GM12878 (cell line): Measurements from ENCODE around the gene CSTPP1. TPM values are rescaled to one million over a fixed set of nuclear protein-coding genes. Genes with fewer than 3 reads are reported as not detected.
A peak's percentile ranks its signal among the peaks of the same experiment; 100 is the strongest.

Source experiments
- ATAC-seq: fragments of 200-7000 bp; cut with Tn5 transposase; 3 replicates; pipeline ENCODE4 v1.9.1; 2020; ENCODE audit warnings: mild to moderate bottlenecking, moderate library complexity
- BruUV-seq: library from RNA; stranded (reverse); fragments of 400-500 nt; replicated peaks from 2 replicates; lab custom pipeline; 2021; lab: Mats Ljungman, UMichigan
- CTCF ChIA-PET: fragments of 300-600 bp; sonication (Branson Sonifier 250); formaldehyde crosslinking; extraction: SDS; loops from one replicate; lab custom pipeline; 2021; ENCODE audit warnings: inconsistent platforms; lab: Yijun Ruan, JAX
- POLR2A ChIA-PET: fragments of 350-600 bp; formaldehyde crosslinking; extraction: SDS; loops from one replicate; lab custom pipeline; 2021; ENCODE audit warnings: inconsistent platforms; lab: Charles Lee
- RAD21 ChIA-PET: fragments of 300-600 bp; sonication (Branson Sonifier 250); formaldehyde crosslinking; loops from one replicate; lab custom pipeline; 2023; ENCODE audit warnings: antibody characterized with exemption; ENCODE audit not compliant: unreplicated experiment; lab: Charles Lee
- SMC1A ChIA-PET: fragments of 300-600 bp; sonication (Branson Sonifier 250); formaldehyde crosslinking; loops from one replicate; lab custom pipeline; 2023; ENCODE audit not compliant: unreplicated experiment, uncharacterized antibody; lab: Charles Lee
- DNase-seq: peaks from one replicate; pipeline ENCODE4 v3.0.0-alpha.2; 2011; ENCODE audit warnings: low read depth, low spot score
- FAIRE-seq: peaks from 3 replicates; lab custom pipeline; 2011; peaks lifted over from hg19 to GRCh38; lab: Jason Lieb, UNC
- H2AFZ ChIP-seq: 2 replicates; pipeline ENCODE4 v1.6.0; 2011; ENCODE audit warnings: low read depth, low read length, control low read depth; ENCODE audit not compliant: control insufficient read depth
- H3K27ac ChIP-seq: 2 replicates; pipeline ENCODE4 v1.5.1; 2011; ENCODE audit warnings: control low read depth; ENCODE audit not compliant: control insufficient read depth, insufficient read depth
- H3K27me3 ChIP-seq, 2 experiments: replicated peaks in 1 of 2; 2 replicates each; pipeline versions ENCODE4 v1.6.0 to v1.6.1; 2011; ENCODE audit warnings: low read length in 1 of 2; ENCODE audit not compliant: control insufficient read depth in 2 of 2, insufficient read depth in 2 of 2
- H3K36me3 ChIP-seq, 2 experiments: 2 replicates each; pipeline ENCODE4 v1.5.1; 2011; ENCODE audit warnings: low read length in 1 of 2; ENCODE audit not compliant: control insufficient read depth in 2 of 2, insufficient read depth in 2 of 2
- H3K4me1 ChIP-seq: 2 replicates; pipeline ENCODE4 v1.6.1; 2011; ENCODE audit warnings: mild to moderate bottlenecking, low read length, moderate library complexity, mixed read lengths; ENCODE audit not compliant: control insufficient read depth, insufficient read depth
- H3K4me2 ChIP-seq: 2 replicates; pipeline ENCODE4 v1.6.0; 2011; ENCODE audit warnings: control low read depth; ENCODE audit not compliant: control insufficient read depth, insufficient read depth
- H3K4me3 ChIP-seq: fragments of 200-600 bp; sonication (generic); 2 replicates; pipeline ENCODE4 v1.5.1; 2016
- H3K79me2 ChIP-seq: 2 replicates; pipeline ENCODE4 v1.6.0; 2011; ENCODE audit warnings: low read length; ENCODE audit not compliant: control insufficient read depth, insufficient read depth
- H3K9ac ChIP-seq: 2 replicates; pipeline ENCODE4 v1.8.0; 2011; ENCODE audit warnings: low read length, control low read depth, mixed read lengths; ENCODE audit not compliant: control insufficient read depth, insufficient read depth
- H3K9me3 ChIP-seq: replicated peaks from 3 replicates; pipeline ENCODE4 v1.5.1; 2011; ENCODE audit warnings: mild to moderate bottlenecking, low read length; ENCODE audit not compliant: control insufficient read depth, insufficient read depth
- H4K20me1 ChIP-seq: 2 replicates; pipeline ENCODE4 v1.6.0; 2011; ENCODE audit not compliant: control insufficient read depth, insufficient read depth
- CTCF ChIP-seq, 3 experiments: IDR thresholded peaks in 2 of 3; conservative IDR thresholded peaks in 1 of 3; 2 replicates each; pipeline ENCODE4 v1.5.1; 2011; ENCODE audit warnings: low read depth in 3 of 3, low read length in 3 of 3, mild to moderate bottlenecking in 3 of 3, control low read depth in 2 of 3, moderate library complexity in 2 of 3, inconsistent platforms in 1 of 3, mixed read lengths in 1 of 3; ENCODE audit not compliant: control insufficient read depth in 2 of 3, insufficient read depth in 1 of 3; ENCODE audit errors: extremely low read depth in 1 of 3
- DPF2 ChIP-seq: fragments of 450-650 bp; IDR thresholded peaks from 2 replicates; pipeline ENCODE4 v1.6.1; 2017; ENCODE audit warnings: mild to moderate bottlenecking
- NKRF ChIP-seq: fragments of 450-650 bp; conservative IDR thresholded peaks from 2 replicates; pipeline ENCODE4 v1.6.1; 2017; ENCODE audit warnings: mild to moderate bottlenecking, moderate library complexity
- PKNOX1 ChIP-seq: fragments of 450-650 bp; IDR thresholded peaks from 2 replicates; pipeline ENCODE4 v1.6.1; 2016; ENCODE audit warnings: mild to moderate bottlenecking
- POLR2AphosphoS2 ChIP-seq: IDR thresholded peaks from 2 replicates; pipeline ENCODE4 v1.6.1; 2011; ENCODE audit warnings: low read depth, mild to moderate bottlenecking, low read length, improper control_type of control experiment, moderate library complexity
- YY1 ChIP-seq: IDR thresholded peaks from 2 replicates; pipeline ENCODE4 v1.6.1; 2011; ENCODE audit warnings: low read depth, mild to moderate bottlenecking, low read length
- ZNF217 ChIP-seq: fragments of 450-650 bp; IDR thresholded peaks from 2 replicates; pipeline ENCODE4 v1.6.1; 2017; ENCODE audit warnings: antibody characterized with exemption, mild to moderate bottlenecking
- WGBS: methylation state at CpG from one replicate; pipeline ENCODE4 v1.1.6; 2016; ENCODE audit warnings: low lambda C conversion rate; ENCODE audit not compliant: insufficient replicate concordance, insufficient coverage; ENCODE audit errors: missing lambda C conversion rate; 5-methylcytosine and 5-hydroxymethylcytosine counted together
- in situ Hi-C: fragments of 300-500 bp; cut with MboI; formaldehyde crosslinking; loops from 9 replicates; pipeline ENCODE4 v1.14.3; 2018; ENCODE audit warnings: mixed read lengths
- intact Hi-C: fragments of 100-400 bp; cut with micrococcal nuclease; formaldehyde crosslinking; loops from one replicate; pipeline ENCODE4 v1.14.2; 2022; ENCODE audit not compliant: unreplicated experiment
- polyA plus RNA-seq, 11 experiments: library from polyadenylated mRNA; depleted of rRNA in 4 of 11; unstranded in 6 of 11; stranded (reverse) in 5 of 11; fragments of >200 nt; fragmentation: Nextera tagmentation in 4 of 11; fragmentation: Illumina TruSeq in 1 of 11; extraction: Ambion mirVana in 4 of 11; extraction: Trizol in 1 of 11; gene quantifications; 1 replicate in 1 of 11; 2 replicates in 10 of 11; pipeline versions ENCODE4 v1.2.1 to v1.2.3, GENCODE V29; 2011 to 2016; ENCODE audit warnings: inconsistent platforms in 2 of 11, missing spikeins in 2 of 11, low read depth in 1 of 11
- total RNA-seq, 4 experiments: library from RNA; depleted of rRNA in 3 of 4; stranded (reverse); fragments of >200 nt in 3 of 4; fragmentation: Illumina TruSeq in 1 of 4; extraction: Trizol in 1 of 4; gene quantifications; 2 replicates each; pipeline versions ENCODE4 v1.2.1 to v1.2.3, GENCODE V29; 2013 to 2021

CSTPP1 gene
- total and polyA plus RNA-seq, 10 of the 15 experiments (the other 5 are each of a cell fraction or from before 2014, with no cell fraction given): 7.1 to 23.4 (median 17.5) TPM

- TF ChIP-seq NKRF (no peak), DPF2 (no peak), PKNOX1 (no peak), ZNF217 (no peak), YY1 (no peak)
These were observed 21.7 kb upstream of the CSTPP1 start (continued) for GRCh38 chr11:46914910-46915309.

- peak; percentile 32; the same call in 2 of the 3 replicates for ATAC-seq
These were observed 20.1 kb upstream of the CSTPP1 start for GRCh38 chr11:46916286-46917108.

More at GRCh38 chr11:46916286-46917108, 20.1 kb upstream of the CSTPP1 start:
- Histone ChIP-seq H3K4me3 (peak overlapping the region; percentile 40; the same call in 1 of the 2 replicates), H3K27me3 (peaks cover 6 to 28% of the 10 kb centered on the region in 2 experiments), H3K9me3 (no peaks in the 10 kb centered on the region), H3K36me3 (no peaks in the 10 kb centered on the region), H3K27ac (no peak overlapping the region), H2AFZ (peak overlapping the region; percentile 39), H3K4me1 (peaks cover 6% of the 10 kb centered on the region; the same call in 1 of the 2 replicates), H3K4me2 (peak overlapping the region; percentile 77), H4K20me1 (no peaks in the 10 kb centered on the region), H3K79me2 (no peaks in the 10 kb centered on the region), H3K9ac (no peak overlapping the region)
- POLR2A ChIA-PET: interaction anchor here (0.6 to 0.7 kb wide), 4 partner anchors 15 to 303 kb away, joined by 3 to 5 read pairs (median 4); no protein-coding TSS in a partner anchor
- SMC1A ChIA-PET: interaction anchor here (0.7 to 2.3 kb wide), 7 partner anchors 16 to 239 kb away, joined by 3 to 12 read pairs (median 3); no protein-coding TSS in a partner anchor
- intact Hi-C loops (loop anchor here (5.0 kb wide), 1 partner anchor 156 kb away; no protein-coding TSS in a partner anchor), in situ Hi-C loops (no loop called here)
- DNase-seq (no peak), FAIRE-seq (no peak)
- TF ChIP-seq CTCF (IDR thresholded peaks at IDR 0.05 in 2 of 3, conservative IDR thresholded peaks at IDR 0.05 in 1 of 3; ENCODE audit: control insufficient read depth in 2 of 3, extremely low read depth in 1 of 3, insufficient read depth in 1 of 3, low read depth in 3 of 3, low read length in 3 of 3) (0 out of 6 replicates have a peak, but pooled peaks of 1 of the 3 experiments have one; percentile 1), POLR2AphosphoS2 (no peak)
- WGBS: 12% methylated on average over 24 of the region's 24 CpGs
- CTCF ChIA-PET: interaction anchor here (0.9 to 5.3 kb wide), 4 partner anchors 12 to 246 kb away, joined by 3 to 33 read pairs (median 4); no protein-coding TSS in a partner anchor
- no TSS peak for BruUV-seq
- RAD21 ChIA-PET: interaction anchor here (0.6 to 1.9 kb wide), 2 partner anchors 188 to 236 kb away, joined by 3 to 10 read pairs; no protein-coding TSS in a partner anchor
